WI38 (cell line): Measurements from ENCODE around the gene PLAU.

Source experiments
- H3K4me3 ChIP-seq: 2 replicates; pipeline ENCODE4 v1.5.1; 2011; ENCODE audit warnings: low read depth, mild to moderate bottlenecking, control low read depth, low read length
- CTCF ChIP-seq: IDR thresholded peaks from 2 replicates; pipeline ENCODE4 v1.5.1; 2012; ENCODE audit warnings: low read depth, mild to moderate bottlenecking, control low read depth, low read length

The PLAU gene

GRCh38 chr10:73866621-73867020, 44.3 kb upstream of the PLAU start:
- no peak for TF ChIP-seq CTCF

GRCh38 chr10:73867126-73867807, 43.7 kb upstream of the PLAU start:
- TF ChIP-seq CTCF = no peak
- no peak overlapping the region for H3K4me3 ChIP-seq

More at GRCh38 chr10:73866621-73867020, 44.3 kb upstream of the PLAU start:
- no peak overlapping the region for H3K4me3 ChIP-seq

- no peak for TF ChIP-seq CTCF
- H3K4me3 ChIP-seq = no peak overlapping the region
Observed at GRCh38 chr10:73867871-73868631, 42.9 kb upstream of the PLAU start.

- TF ChIP-seq CTCF = no peak
- H3K4me3 ChIP-seq = no peak overlapping the region
Observed at GRCh38 chr10:73868655-73869195, 42.2 kb upstream of the PLAU start.

- H3K4me3 ChIP-seq = no peak overlapping the region
- no peak for TF ChIP-seq CTCF
Observed at GRCh38 chr10:73871295-73872189, 39.4 kb upstream of the PLAU start.

- H3K4me3 ChIP-seq = no peak overlapping the region
- peak; percentile 38 for TF ChIP-seq CTCF
Observed at GRCh38 chr10:73872190-73872710, 38.7 kb upstream of the PLAU start.
